T-helper 2 cell treated with Interferon-gamma antibody and Interleukin-4, amounts not matched to agents 5 μg/mL and 100 μg/mL, for 36 hours (primary cell): Measurements from ENCODE around the gene SLC1A2.

Source experiments
- DNase-seq: peaks from one replicate; pipeline ENCODE4 v3.0.0; 2021; ENCODE audit warnings: low spot score
- H3K27ac Mint-ChIP-seq: one replicate; pipeline ENCODE4 v1.8.0; 2021; ENCODE audit warnings: mild to moderate bottlenecking, mixed read lengths
- H3K27me3 Mint-ChIP-seq: one replicate; pipeline ENCODE4 v1.8.0; 2021; ENCODE audit warnings: low read depth, mixed read lengths
- H3K36me3 Mint-ChIP-seq: one replicate; pipeline ENCODE4 v1.8.0; 2021; ENCODE audit warnings: low read depth, mixed read lengths
- H3K4me1 Mint-ChIP-seq: one replicate; pipeline ENCODE4 v1.8.0; 2021; ENCODE audit warnings: low read depth, mixed read lengths
- H3K4me3 Mint-ChIP-seq: one replicate; pipeline ENCODE4 v1.8.0; 2022; ENCODE audit warnings: mild to moderate bottlenecking, moderate library complexity, mixed read lengths
- H3K9me3 Mint-ChIP-seq: one replicate; pipeline ENCODE4 v1.8.0; 2021; ENCODE audit warnings: mixed read lengths

The SLC1A2 gene

DNA sequence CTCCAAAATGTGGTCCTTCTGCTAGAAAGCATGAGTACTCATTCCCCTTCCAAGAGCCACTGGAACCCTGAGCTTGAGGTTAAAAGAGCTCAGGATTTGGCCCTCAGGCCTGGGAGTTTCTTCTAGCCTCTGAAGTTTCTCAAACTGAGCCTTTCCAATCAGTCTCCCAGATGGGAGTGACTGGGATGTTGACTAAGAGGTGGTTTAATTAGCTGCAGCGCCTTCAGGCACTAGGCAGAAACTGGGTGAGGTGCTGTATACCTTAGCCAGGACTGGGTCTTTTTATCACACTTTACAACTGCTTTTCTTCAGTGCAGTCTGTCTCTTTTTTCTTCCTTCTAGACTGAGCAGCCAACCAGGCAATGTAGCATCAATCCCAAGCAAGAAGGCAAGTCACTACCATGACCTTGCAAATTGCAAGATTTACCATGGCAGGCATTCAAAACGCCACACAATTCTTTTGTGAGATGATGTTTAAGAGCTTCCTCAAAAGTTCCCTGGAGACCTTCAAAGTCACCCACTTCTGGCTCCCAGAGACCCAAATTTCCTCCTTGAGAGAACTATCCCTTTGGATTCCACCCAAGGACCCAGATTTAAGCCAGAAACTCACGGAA, 93.0 kb downstream of the SLC1A2 start:
- Mint-ChIP-seq H3K4me1 (peaks cover 18% of the 10 kb centered on the region), H3K9me3 (peaks cover 4% of the 10 kb centered on the region), H3K27ac (no peak overlapping the region), H3K36me3 (peaks cover 2% of the 10 kb centered on the region), H3K4me3 (no peak overlapping the region), H3K27me3 (no peaks in the 10 kb centered on the region)
- no peak for DNase-seq

DNA sequence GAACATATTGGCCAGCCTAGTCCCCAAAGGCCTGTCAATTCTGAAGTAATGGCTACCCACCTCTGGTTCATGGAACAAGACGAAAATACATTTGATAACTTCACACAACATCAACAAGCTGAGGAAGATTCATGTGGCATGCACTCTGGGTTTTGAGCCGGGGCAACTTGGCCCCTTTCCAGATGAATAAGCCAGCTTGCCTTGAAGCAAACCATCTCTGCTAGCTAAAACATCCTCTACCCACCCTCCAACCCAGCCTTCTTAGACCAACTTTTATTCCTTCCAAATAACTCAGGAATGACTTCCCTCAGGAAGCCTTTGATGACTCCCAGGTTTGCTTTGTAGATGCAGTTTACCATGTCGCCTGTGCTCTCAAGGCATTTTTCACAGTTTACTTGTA, 94.4 kb downstream of the SLC1A2 start:
- H3K36me3 Mint-ChIP-seq: peaks cover 2% of the 10 kb centered on the region
- DNase-seq: no peak
- H3K4me3 Mint-ChIP-seq: no peak overlapping the region
- H3K9me3 Mint-ChIP-seq: peaks cover 4% of the 10 kb centered on the region
- peaks cover 4% of the 10 kb centered on the region for H3K4me1 Mint-ChIP-seq
- H3K27me3 Mint-ChIP-seq: no peaks in the 10 kb centered on the region
- no peak overlapping the region for H3K27ac Mint-ChIP-seq

DNA sequence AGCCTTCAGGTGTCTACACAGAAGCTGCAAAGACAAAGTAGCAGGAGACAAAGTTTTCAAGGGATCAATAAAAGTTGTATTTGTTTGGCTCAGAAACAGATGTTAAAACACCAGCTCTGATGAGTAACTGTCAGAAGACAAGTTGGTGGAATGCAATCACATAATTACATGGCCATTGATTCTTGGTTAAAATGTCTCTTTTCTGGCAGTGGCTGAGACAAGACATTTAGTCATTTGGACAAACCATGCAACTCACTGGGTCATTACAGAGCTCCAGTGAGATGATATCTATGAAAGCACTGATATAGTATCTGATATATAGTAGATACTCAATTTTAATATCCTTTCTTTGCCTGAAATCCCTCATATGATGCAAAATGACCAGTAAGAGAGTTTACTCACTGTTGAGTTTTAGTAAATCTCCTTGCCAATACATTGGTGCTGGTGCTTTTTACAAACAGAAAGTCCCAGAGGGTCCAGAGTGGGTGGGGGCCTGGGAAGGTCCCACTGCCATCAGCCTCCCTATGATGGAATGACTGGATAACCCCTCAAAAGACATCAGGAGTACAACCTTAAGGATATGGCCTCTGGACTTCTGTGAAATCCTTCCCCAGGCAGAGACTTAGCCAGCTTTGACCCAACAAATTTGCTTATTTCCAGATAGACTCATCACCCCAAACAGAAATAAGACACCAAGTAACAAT, 95.0 kb downstream of the SLC1A2 start:
- Mint-ChIP-seq H3K9me3 (peaks cover 5% of the 10 kb centered on the region), H3K27me3 (peaks cover under 1% of the 10 kb centered on the region), H3K4me3 (no peak overlapping the region), H3K4me1 (peaks cover 1% of the 10 kb centered on the region), H3K27ac (no peak overlapping the region), H3K36me3 (peaks cover 2% of the 10 kb centered on the region)
- no peak for DNase-seq

DNA sequence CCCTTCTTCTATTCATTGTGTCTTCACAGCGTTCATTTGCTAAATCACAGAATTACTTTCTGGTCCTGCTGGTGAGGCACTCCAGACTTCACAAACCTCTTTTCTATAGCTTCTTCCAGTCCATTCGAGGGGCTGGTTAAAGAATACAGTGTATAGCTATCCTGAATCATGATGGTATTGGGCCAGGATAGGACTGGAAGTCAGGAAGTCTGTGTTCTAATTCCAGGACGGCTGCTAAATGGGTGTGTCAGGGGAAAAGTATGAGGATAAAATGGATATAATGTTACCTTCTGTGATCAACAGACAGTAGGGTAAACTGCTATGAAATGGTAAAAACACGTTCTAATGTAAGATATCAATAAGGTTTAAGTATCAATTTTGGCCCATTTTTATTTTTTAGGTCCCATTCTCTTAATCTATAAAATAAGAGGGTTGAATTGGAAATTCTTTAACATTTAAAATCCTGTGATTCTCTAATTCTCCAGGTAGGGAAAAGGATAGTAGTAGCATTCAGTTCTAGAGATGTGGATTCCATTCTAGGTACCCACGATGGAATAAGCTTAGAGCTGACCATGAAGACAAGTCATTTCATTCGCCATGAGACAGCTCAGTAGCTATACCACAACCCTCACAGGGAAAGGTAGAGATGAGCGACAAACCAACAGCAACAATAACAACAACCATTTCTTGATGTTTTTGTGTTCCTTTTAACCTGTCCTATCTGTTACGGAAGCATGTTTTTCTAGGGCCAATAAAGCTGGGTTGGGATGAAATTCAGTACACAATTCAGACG, 96.1 kb downstream of the SLC1A2 start:
- no peaks in the 10 kb centered on the region for H3K36me3 Mint-ChIP-seq
- H3K4me3 Mint-ChIP-seq: no peak overlapping the region
- peaks cover 9% of the 10 kb centered on the region for H3K4me1 Mint-ChIP-seq
- peaks cover 4% of the 10 kb centered on the region for H3K27me3 Mint-ChIP-seq
- H3K9me3 Mint-ChIP-seq: peaks cover 7% of the 10 kb centered on the region
- no peak for DNase-seq
- no peak overlapping the region for H3K27ac Mint-ChIP-seq

DNA sequence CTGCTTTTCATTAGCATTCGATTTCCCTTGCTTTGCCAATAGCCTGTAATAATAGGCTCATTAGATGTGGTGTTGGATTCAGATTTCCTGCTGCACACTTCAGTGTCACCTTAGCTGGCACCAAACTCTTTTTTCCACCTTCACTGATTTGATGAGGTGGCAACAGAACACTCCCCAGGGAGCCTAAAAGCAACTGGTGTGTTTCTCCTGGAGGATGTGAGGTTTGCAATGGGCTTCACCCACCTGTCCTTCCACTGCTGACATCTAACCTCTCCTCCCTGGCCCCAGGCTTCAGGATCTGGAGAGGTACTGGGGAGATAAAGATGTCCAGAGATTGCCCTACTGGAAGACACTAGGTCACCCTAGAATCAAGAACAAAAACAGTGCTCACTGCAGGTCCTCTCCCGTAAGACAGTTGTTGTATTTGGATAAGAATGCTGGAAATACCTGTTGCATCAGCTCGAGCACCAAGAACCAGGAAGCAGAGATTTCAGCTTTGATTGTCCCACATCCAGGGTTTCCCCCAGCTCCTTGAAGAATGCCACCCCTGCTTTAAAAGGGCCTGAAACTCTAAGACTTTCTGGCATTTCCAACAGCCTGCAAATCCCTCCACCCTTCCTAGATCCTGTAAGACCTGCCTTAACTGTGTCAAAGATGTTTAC, 96.9 kb downstream of the SLC1A2 start:
- H3K4me3 Mint-ChIP-seq: no peak overlapping the region

DNA sequence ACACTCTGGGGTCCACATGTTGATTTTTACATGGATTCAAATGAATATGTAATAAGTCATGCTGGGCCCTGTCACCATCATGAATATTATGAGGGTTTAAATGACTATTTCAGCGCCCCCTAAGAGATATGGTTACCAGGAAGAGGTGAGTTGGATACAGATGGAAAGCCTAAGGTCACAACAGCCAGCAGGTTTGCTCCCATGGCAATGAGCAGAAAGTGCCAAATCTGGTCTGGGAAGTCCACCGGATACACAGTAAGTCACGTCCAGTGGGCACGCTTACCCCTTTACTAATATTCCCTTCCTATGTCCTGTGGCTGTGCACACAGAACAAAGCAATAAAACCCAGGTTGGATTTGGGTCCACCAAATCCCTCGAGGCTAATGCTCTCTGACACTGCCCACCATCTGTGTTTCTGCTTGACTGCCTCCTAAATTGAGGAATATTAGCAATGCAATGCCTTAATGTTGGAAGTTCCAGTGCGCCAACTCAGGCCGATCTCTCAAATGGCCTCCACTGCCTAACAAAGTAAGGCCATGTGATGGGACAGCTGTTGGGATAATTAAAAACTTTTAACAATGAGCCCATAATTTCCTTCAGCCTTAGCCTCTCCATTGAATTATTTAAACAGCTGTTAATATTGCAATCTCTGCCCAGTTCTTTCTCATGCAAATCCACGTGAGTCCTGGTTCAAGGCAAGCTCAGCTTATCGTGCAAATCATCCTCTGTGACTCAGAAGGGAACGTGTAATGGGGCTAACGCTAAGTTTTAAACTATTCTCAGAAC, 97.6 kb downstream of the SLC1A2 start:
- Mint-ChIP-seq H3K27ac (no peak overlapping the region), H3K4me1 (peaks cover 9% of the 10 kb centered on the region), H3K4me3 (no peak overlapping the region), H3K9me3 (peaks cover 7% of the 10 kb centered on the region), H3K36me3 (no peaks in the 10 kb centered on the region), H3K27me3 (peaks cover 4% of the 10 kb centered on the region)
- DNase-seq: no peak

More for the DNA sequence above, 96.9 kb downstream of the SLC1A2 start:
- Mint-ChIP-seq H3K27ac (no peak overlapping the region), H3K27me3 (peaks cover 4% of the 10 kb centered on the region), H3K4me1 (peaks cover 9% of the 10 kb centered on the region), H3K36me3 (no peaks in the 10 kb centered on the region), H3K9me3 (peaks cover 7% of the 10 kb centered on the region)
- DNase-seq: no peak

DNA sequence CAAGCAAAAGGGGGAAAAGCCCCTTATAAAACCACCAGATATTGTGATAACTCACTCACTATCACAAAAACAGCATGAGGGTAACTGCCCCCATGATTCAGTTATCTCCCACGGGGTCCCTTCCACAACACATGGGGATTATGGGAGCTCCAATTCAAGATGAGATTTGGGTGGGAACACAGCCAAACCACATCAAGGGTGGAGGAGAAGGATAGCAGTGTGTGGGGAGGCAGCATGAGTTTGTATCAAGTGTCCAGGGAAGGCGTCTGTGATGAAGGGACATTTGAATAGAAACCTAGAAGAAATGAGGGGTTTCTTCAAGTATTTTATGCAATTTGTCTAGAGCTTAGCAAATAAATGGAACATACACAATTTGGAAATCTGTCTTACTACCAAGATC, 98.2 kb downstream of the SLC1A2 start:
- Mint-ChIP-seq H3K4me1 (peaks cover 12% of the 10 kb centered on the region), H3K27ac (no peak overlapping the region), H3K9me3 (peaks cover 7% of the 10 kb centered on the region), H3K4me3 (no peak overlapping the region), H3K36me3 (no peaks in the 10 kb centered on the region), H3K27me3 (peaks cover 4% of the 10 kb centered on the region)
- DNase-seq: no peak

DNA sequence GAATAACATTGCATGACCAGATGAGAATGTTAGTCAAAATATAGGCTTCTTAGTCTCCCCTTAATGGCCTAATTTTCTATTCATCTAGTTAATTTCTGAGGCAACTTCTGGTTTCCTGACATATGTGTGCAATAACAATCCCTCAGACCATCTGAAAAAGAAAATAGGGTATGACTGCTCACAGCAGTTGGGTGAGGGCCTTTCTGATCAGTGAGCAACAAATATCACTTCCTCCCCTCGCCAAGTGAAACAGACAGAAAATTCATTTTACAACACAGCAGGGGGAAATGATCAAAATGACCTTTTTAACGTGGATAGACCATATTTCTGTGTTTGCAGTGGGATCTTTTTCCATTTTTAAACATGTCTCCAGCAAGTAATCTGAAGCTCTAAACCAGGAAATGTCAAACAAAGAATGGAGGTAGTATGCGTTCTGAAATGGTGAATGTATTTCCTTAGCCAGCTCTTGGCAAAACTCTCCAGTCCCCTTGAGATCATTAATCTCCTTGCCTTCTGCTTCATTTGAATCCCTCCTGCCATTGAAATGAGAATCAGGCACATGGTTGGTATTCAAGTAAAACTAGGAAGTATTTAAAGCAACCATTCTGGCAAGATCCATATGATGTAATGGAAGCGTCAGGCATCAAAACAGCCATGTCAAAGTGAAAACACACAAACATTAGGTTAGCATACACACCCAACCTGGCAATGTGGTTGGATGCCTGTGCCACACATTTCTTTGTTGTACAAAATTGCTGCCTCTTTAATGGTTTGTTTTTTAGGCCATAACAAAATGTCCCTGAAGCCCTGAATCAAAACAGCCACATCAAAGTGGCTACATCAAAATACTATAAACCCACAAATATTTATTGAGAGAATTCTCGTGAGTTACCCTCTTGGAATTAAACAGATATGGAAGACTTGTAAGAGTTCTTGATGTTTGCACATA, 100.1 kb downstream of the SLC1A2 start:
- Mint-ChIP-seq H3K27me3 (peaks cover 4% of the 10 kb centered on the region), H3K36me3 (no peaks in the 10 kb centered on the region), H3K4me1 (peaks cover 12% of the 10 kb centered on the region), H3K4me3 (no peak overlapping the region), H3K27ac (no peak overlapping the region), H3K9me3 (peaks cover 4% of the 10 kb centered on the region)
- no peak for DNase-seq

DNA sequence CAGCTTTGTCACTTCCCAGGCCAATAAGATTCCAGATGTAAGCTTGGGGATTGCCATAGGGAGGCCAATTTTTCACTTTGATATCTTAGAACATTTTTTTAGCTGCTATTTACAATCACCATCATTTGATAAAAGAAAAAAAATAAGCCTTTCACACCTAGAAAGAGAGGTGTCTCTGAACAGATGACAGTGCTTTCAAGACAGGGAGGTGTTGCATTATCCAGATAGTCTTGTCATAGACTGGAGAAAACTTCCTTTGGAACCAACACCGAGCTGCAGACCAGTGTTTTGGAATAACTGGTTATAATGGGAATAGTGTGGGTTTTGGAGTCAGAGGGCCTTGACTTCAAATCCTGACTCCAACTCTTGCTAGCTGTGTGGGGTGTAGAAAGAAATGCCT, 101.0 kb downstream of the SLC1A2 start:
- H3K27ac Mint-ChIP-seq: no peak overlapping the region
- H3K9me3 Mint-ChIP-seq: peaks cover 4% of the 10 kb centered on the region
- H3K4me3 Mint-ChIP-seq: no peak overlapping the region
- DNase-seq: no peak
- peaks cover 12% of the 10 kb centered on the region for H3K4me1 Mint-ChIP-seq
- peaks cover 4% of the 10 kb centered on the region for H3K27me3 Mint-ChIP-seq
- H3K36me3 Mint-ChIP-seq: no peaks in the 10 kb centered on the region

DNA sequence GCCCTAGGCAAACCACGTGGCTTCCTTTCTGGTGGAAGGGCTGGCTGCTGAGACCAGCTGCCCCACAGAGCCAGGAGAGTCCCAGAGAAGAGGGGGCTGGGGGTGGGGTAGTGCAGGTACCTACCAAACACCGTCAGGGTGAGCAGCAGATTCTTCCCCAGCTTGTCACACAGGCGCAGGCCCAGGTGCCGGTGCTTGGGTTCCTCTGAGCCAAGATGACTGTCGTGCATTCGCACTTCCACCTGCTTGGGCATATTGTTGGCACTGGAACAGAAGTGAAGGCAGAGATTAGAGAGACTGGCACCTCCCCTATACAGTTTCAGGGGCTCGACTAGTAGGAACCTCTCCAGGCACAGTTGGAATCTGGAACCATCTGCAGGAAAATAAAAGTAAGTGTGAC, 102.1 kb downstream of the SLC1A2 start:
- Mint-ChIP-seq H3K4me1 (peaks cover 12% of the 10 kb centered on the region), H3K4me3 (no peak overlapping the region), H3K36me3 (no peaks in the 10 kb centered on the region), H3K27me3 (peaks cover 4% of the 10 kb centered on the region), H3K9me3 (peaks cover 4% of the 10 kb centered on the region), H3K27ac (no peak overlapping the region)
- DNase-seq: no peak

DNA sequence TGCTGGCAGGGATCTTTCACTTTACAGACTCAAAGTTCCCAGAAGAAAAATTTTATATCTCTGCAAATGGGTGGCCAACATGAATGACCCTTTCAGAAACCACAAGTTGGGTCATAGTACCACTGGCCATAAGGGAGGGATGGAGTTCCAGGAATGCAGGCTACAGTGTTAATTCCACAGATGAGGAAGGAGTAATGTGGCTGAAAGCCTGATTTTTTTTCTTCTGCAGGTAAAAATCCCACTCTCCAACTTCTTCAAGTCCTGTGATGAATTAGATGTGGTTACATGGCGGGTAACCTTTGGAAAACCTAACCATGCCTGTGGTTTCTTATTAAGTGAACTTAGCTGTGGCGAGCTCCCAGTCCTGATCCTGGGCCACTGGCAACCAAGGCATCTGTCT, 103.2 kb downstream of the SLC1A2 start:
- Mint-ChIP-seq H3K27me3 (peaks cover 4% of the 10 kb centered on the region), H3K9me3 (peaks cover 4% of the 10 kb centered on the region), H3K27ac (no peak overlapping the region), H3K4me3 (no peak overlapping the region), H3K4me1 (peaks cover 12% of the 10 kb centered on the region), H3K36me3 (no peaks in the 10 kb centered on the region)
- DNase-seq: no peak

DNA sequence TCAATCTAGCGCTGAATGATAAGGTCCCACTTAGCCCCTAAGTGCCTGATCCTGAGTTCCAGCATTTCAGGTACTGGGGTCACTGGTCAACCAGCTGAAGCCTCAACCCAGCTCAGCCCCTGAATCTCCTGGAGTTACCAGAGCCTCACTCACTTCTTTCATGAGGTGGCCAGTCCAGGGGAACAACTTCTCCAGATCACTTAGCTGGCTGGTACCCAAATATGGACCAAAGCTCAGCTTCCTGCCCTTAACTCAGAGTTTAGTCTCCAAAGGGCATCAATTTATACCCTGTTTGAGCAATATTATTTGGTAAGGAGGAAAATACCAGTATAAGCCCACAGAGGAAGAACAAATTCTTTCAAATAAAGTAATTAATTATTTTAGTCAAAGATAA, 105.6 kb downstream of the SLC1A2 start:
- no peak overlapping the region for H3K4me3 Mint-ChIP-seq
- no peak overlapping the region for H3K27ac Mint-ChIP-seq

More for the DNA sequence above, 105.6 kb downstream of the SLC1A2 start:
- Mint-ChIP-seq H3K9me3 (no peaks in the 10 kb centered on the region), H3K27me3 (no peaks in the 10 kb centered on the region), H3K36me3 (no peaks in the 10 kb centered on the region), H3K4me1 (peaks cover 6% of the 10 kb centered on the region)
- no peak for DNase-seq
